Measurements from ENCODE around the gene MRPL23. TPM values are rescaled to one million over a fixed set of nuclear protein-coding genes. Genes with fewer than 3 reads are reported as not detected.
A peak's percentile ranks its signal among the peaks of the same experiment; 100 is the strongest.

MRPL23 gene
- total and polyA plus RNA-seq, 2 of the 13 experiments (the other 11 are each of a cell fraction or from before 2014, with no cell fraction given), result 67.8 to 123 TPM

DNA sequence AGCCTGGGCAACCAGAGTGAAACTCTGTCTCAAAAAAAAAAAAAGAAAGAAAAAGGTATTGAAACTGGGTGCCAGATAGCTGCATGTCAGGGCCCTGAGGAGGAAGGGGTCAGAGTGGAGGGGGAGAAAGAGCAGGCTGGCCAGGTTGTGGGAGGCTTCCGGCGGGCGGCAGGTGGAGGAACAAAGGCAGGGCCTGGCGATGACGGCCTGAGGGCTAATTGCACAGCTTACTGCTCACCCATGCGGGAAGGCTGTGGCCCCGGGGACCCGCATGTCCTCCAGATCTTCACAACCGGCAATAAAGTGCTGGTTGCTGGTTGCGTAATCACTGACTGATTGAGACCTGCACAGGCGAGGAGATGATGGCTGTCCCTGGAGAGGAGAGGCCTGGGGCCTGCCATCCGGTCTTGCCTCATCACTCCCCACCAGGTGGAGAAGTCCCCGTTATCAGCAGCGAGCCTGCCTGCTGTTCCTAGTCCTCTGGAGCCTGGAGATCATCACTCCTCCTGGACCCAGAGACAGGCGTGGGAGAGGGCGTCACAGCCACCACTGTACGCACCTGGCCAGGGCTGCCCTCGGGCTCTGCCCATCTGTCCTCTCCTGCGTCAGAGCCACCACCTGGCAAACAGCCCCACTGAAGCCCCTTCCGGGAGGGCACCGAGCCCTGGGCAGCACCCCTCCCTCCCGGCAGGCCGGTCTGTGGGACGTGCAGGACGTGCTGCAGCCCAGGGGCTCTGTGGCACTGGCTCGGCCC is 31.8 kb downstream of the MRPL23 start:
- BruUV-seq (replicated peaks), result no TSS peak
- intact Hi-C loops (cut with micrococcal nuclease; ENCODE audit: unreplicated experiment) (no loop called here), in situ Hi-C loops (cut with HindIII; ENCODE audit: extremely low pct_ligation_motif_present, low pct_unique_long_range_greater_than_20kb) (no loop called here)
- WGBS (ENCODE audit: low lambda C conversion rate), result no CpG with 5 or more reads among the region's 26 CpGs
- ATAC-seq (peak; percentile 52), FAIRE-seq (peak; percentile 98), DNase-seq (ENCODE audit: low spot score) (no peak)
- Histone ChIP-seq H3K4me1 (ENCODE audit: insufficient read depth, low read length) (no peaks in the 10 kb centered on the region), H4K20me1 (ENCODE audit: insufficient read depth, low read length) (no peaks in the 10 kb centered on the region), H3K4me2 (ENCODE audit: low read depth, low read length) (no peak overlapping the region), H3K9ac (ENCODE audit: insufficient read depth, low read depth, low read length) (no peak overlapping the region), H3K27me3 (ENCODE audit: control insufficient read depth in 1 of 2, insufficient read depth in 2 of 2, low read length in 2 of 2) (no peaks in the 10 kb centered on the region), H3K36me3 (replicated peaks in 1 of 2; ENCODE audit: control insufficient read depth in 1 of 2, insufficient read depth in 2 of 2, low read length in 2 of 2) (no peaks in the 10 kb centered on the region), H3K9me3 (ENCODE audit: low read length) (no peaks in the 10 kb centered on the region), H2AFZ (ENCODE audit: low read length) (no peak overlapping the region), H3K79me2 (ENCODE audit: insufficient read depth, low read length) (no peaks in the 10 kb centered on the region), H3K4me3 (replicated peaks in 1 of 3; ENCODE audit: insufficient read depth in 1 of 3, low read depth in 2 of 3, low read length in 3 of 3) (no peak overlapping the region), H3K27ac (ENCODE audit: extremely low read length, insufficient read depth, low read length) (no peak overlapping the region)
- ChIA-PET CTCF (ENCODE audit: low intra/inter-chr PET ratio, low total read pairs) (no interaction called here), POLR2A (interaction anchor here (0.8 to 26.2 kb wide), 3 partner anchors 8 to 28 kb away, joined by 3 to 720 read pairs (median 6); no protein-coding TSS in a partner anchor)
- TF ChIP-seq MED1 (CRISPR knock-in tag; IDR thresholded peaks at IDR 0.05), result peak; percentile 82
- peak; percentile 56; the same call in 1 of the 2 replicates for TF ChIP-seq HOXA3 (CRISPR knock-in tag; IDR thresholded peaks at IDR 0.05)
- 0 out of 2 replicates have a peak, but pooled peaks have one; percentile 16 for TF ChIP-seq ELF3 (CRISPR knock-in tag; IDR thresholded peaks at IDR 0.05)
- TF ChIP-seq THAP11 (CRISPR knock-in tag; IDR thresholded peaks at IDR 0.05), result 0 out of 2 replicates have a peak, but pooled peaks have one; percentile 26
- peak; percentile 37 for TF ChIP-seq NCOA2 (CRISPR knock-in tag; IDR thresholded peaks at IDR 0.05)
- no peak for TF ChIP-seq SOX13 (IDR thresholded peaks at IDR 0.05)
- TF ChIP-seq SOX13 (CRISPR knock-in tag; conservative IDR thresholded peaks at IDR 0.05 in 1 of 2, IDR thresholded peaks at IDR 0.05 in 1 of 2), result 0 out of 4 replicates have a peak, but pooled peaks of 1 of the 2 experiments have one; percentile 25
- TF ChIP-seq, protein P1, sequence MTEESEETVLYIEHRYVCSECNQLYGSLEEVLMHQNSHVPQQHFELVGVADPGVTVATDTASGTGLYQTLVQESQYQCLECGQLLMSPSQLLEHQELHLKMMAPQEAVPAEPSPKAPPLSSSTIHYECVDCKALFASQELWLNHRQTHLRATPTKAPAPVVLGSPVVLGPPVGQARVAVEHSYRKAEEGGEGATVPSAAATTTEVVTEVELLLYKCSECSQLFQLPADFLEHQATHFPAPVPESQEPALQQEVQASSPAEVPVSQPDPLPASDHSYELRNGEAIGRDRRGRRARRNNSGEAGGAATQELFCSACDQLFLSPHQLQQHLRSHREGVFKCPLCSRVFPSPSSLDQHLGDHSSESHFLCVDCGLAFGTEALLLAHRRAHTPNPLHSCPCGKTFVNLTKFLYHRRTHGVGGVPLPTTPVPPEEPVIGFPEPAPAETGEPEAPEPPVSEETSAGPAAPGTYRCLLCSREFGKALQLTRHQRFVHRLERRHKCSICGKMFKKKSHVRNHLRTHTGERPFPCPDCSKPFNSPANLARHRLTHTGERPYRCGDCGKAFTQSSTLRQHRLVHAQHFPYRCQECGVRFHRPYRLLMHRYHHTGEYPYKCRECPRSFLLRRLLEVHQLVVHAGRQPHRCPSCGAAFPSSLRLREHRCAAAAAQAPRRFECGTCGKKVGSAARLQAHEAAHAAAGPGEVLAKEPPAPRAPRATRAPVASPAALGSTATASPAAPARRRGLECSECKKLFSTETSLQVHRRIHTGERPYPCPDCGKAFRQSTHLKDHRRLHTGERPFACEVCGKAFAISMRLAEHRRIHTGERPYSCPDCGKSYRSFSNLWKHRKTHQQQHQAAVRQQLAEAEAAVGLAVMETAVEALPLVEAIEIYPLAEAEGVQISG (CRISPR knock-in tag; IDR thresholded peaks at IDR 0.05), result 0 out of 2 replicates have a peak, but pooled peaks have one; percentile 34
- 0 out of 2 replicates have a peak, but pooled peaks have one; percentile 24 for TF ChIP-seq FOXA3 (CRISPR knock-in tag; IDR thresholded peaks at IDR 0.05)
- peak; percentile 54; the same call in 1 of the 2 replicates for TF ChIP-seq ZFY (CRISPR knock-in tag; IDR thresholded peaks at IDR 0.05)
- TF ChIP-seq ZNF550 (CRISPR knock-in tag; IDR thresholded peaks at IDR 0.05; ENCODE audit: borderline replicate concordance), result no peak
- TF ChIP-seq GABPB1 (CRISPR knock-in tag; IDR thresholded peaks at IDR 0.05), result peak; percentile 55
- peak; percentile 73 for TF ChIP-seq GATAD2A (CRISPR knock-in tag; IDR thresholded peaks at IDR 0.05)
- TF ChIP-seq CEBPB (IDR thresholded peaks at IDR 0.05; ENCODE audit: borderline replicate concordance, low read depth, low read length), result peak; percentile 70
- TF ChIP-seq RXRB (CRISPR knock-in tag; IDR thresholded peaks at IDR 0.05; ENCODE audit: borderline replicate concordance), result peak; percentile 40; the same call in 1 of the 2 replicates
- peak; percentile 51 for TF ChIP-seq FOSL2 (CRISPR knock-in tag; IDR thresholded peaks at IDR 0.05)
- TF ChIP-seq ETV5 (CRISPR knock-in tag; IDR thresholded peaks at IDR 0.05; ENCODE audit: borderline replicate concordance), result peak; percentile 71
- TF ChIP-seq, protein P2, sequence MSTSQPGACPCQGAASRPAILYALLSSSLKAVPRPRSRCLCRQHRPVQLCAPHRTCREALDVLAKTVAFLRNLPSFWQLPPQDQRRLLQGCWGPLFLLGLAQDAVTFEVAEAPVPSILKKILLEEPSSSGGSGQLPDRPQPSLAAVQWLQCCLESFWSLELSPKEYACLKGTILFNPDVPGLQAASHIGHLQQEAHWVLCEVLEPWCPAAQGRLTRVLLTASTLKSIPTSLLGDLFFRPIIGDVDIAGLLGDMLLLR (CRISPR knock-in tag; IDR thresholded peaks at IDR 0.05), result no peak
- no peak for TF ChIP-seq ONECUT2 (CRISPR knock-in tag; IDR thresholded peaks at IDR 0.05)
- TF ChIP-seq, protein P3, sequence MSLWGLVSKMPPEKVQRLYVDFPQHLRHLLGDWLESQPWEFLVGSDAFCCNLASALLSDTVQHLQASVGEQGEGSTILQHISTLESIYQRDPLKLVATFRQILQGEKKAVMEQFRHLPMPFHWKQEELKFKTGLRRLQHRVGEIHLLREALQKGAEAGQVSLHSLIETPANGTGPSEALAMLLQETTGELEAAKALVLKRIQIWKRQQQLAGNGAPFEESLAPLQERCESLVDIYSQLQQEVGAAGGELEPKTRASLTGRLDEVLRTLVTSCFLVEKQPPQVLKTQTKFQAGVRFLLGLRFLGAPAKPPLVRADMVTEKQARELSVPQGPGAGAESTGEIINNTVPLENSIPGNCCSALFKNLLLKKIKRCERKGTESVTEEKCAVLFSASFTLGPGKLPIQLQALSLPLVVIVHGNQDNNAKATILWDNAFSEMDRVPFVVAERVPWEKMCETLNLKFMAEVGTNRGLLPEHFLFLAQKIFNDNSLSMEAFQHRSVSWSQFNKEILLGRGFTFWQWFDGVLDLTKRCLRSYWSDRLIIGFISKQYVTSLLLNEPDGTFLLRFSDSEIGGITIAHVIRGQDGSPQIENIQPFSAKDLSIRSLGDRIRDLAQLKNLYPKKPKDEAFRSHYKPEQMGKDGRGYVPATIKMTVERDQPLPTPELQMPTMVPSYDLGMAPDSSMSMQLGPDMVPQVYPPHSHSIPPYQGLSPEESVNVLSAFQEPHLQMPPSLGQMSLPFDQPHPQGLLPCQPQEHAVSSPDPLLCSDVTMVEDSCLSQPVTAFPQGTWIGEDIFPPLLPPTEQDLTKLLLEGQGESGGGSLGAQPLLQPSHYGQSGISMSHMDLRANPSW (CRISPR knock-in tag; IDR thresholded peaks at IDR 0.05; ENCODE audit: borderline replicate concordance), result no peak

Measured in HepG2 (cell line).